Muscle of leg (tissue), 16 donors: ENCODE results near the gene OTUB1. TPM values are rescaled to one million over a fixed set of nuclear protein-coding genes. Genes with fewer than 3 reads are reported as not detected.

Experiments used
- DNase-seq: peaks from one replicate; pipeline ENCODE4 v3.0.0; 2013
- H3K27ac ChIP-seq: one replicate; pipeline ENCODE4 v1.5.1; 2013; ENCODE audit warnings: mild to moderate bottlenecking, low read length, control low read depth
- H3K27me3 ChIP-seq: one replicate; pipeline ENCODE4 v1.6.1; 2013; ENCODE audit warnings: low read length; ENCODE audit not compliant: control insufficient read depth, insufficient read depth
- H3K36me3 ChIP-seq: one replicate; pipeline ENCODE4 v1.6.1; 2013; ENCODE audit warnings: low read length; ENCODE audit not compliant: control insufficient read depth, insufficient read depth
- H3K4me1 ChIP-seq: one replicate; pipeline ENCODE4 v1.6.1; 2013; ENCODE audit warnings: low read length; ENCODE audit not compliant: control insufficient read depth, insufficient read depth
- H3K4me3 ChIP-seq: one replicate; pipeline ENCODE4 v1.5.1; 2013; ENCODE audit warnings: low read length, control low read depth
- H3K9me3 ChIP-seq: replicated peaks from 2 replicates; pipeline ENCODE4 v1.6.1; 2013; ENCODE audit warnings: low read depth, low read length; ENCODE audit not compliant: control insufficient read depth
- WGBS: methylation state at CpG from one replicate; pipeline ENCODE4 v1.1.5; 2013; ENCODE audit warnings: missing lambda C conversion rate; ENCODE audit not compliant: insufficient coverage; 5-methylcytosine and 5-hydroxymethylcytosine counted together
- long read RNA-seq, 11 donors: transcript quantifications; one replicate each; lab custom pipeline, GENCODE V29; 2026
- polyA plus RNA-seq, 8 donors: library from polyadenylated mRNA; unstranded; fragments of 120-200 nt; gene quantifications; one replicate each; pipeline versions ENCODE4 v1.2.1 to v1.2.3, GENCODE V29; 2013; ENCODE audit warnings: inconsistent platforms in 1 of 8, low replicate concordance in 1 of 8; ENCODE audit not compliant: insufficient read length in 8 of 8, insufficient read depth in 1 of 8
- total RNA-seq: library from RNA; stranded (reverse); fragments of 120-200 nt; gene quantifications from one replicate; pipeline ENCODE4 v1.2.4, GENCODE V29; 2013

OTUB1 gene, protein sequence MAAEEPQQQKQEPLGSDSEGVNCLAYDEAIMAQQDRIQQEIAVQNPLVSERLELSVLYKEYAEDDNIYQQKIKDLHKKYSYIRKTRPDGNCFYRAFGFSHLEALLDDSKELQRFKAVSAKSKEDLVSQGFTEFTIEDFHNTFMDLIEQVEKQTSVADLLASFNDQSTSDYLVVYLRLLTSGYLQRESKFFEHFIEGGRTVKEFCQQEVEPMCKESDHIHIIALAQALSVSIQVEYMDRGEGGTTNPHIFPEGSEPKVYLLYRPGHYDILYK
- total RNA-seq (19.9 TPM), polyA plus RNA-seq (10 to 100 TPM; 50.4 to 61.9 (median 54.9) TPM)
- long read RNA-seq, donor 1, transcript OTUB1-209 (7 exons, 1,729 nt): major isoform, 10 of 10 reads
- long read RNA-seq, donor 1, partial matches to known transcripts: 0 of 10 reads
- long read RNA-seq, donor 1, other reads (novel, unspliced or antisense): 0 of 10 reads
- long read RNA-seq, donor 2, partial matches to known transcripts: 0 of 3 reads
- long read RNA-seq, donor 2, other reads (novel, unspliced or antisense): 0 of 3 reads
- long read RNA-seq, donor 3, transcript OTUB1-209 (7 exons, 1,729 nt): major isoform, 37 of 43 reads
- long read RNA-seq, donor 3, transcript OTUB1-201 (6 exons, 2,493 nt): minor isoform, 6 of 43 reads
- long read RNA-seq, donor 3, partial matches to known transcripts: 0 of 43 reads
- long read RNA-seq, donor 3, other reads (novel, unspliced or antisense): 0 of 43 reads
- long read RNA-seq, donor 4, transcript OTUB1-209 (7 exons, 1,729 nt): major isoform, 23 of 25 reads
- long read RNA-seq, donor 4, partial matches to known transcripts: 0 of 25 reads
- long read RNA-seq, donor 4, other reads (novel, unspliced or antisense): 0 of 25 reads
- long read RNA-seq, donor 5, transcript OTUB1-209 (7 exons, 1,729 nt): major isoform, 68 of 81 reads
- long read RNA-seq, donor 5, transcript OTUB1-201 (6 exons, 2,493 nt): minor isoform, 12 of 81 reads
- long read RNA-seq, donor 5, partial matches to known transcripts: 0 of 81 reads
- long read RNA-seq, donor 5, other reads (novel, unspliced or antisense): 0 of 81 reads
- long read RNA-seq, donor 6, transcript OTUB1-209 (7 exons, 1,729 nt): major isoform, 51 of 59 reads
- long read RNA-seq, donor 6, transcript OTUB1-201 (6 exons, 2,493 nt): minor isoform, 8 of 59 reads
- long read RNA-seq, donor 6, partial matches to known transcripts: 0 of 59 reads
- long read RNA-seq, donor 6, other reads (novel, unspliced or antisense): 0 of 59 reads
- long read RNA-seq, donor 7, transcript OTUB1-209 (7 exons, 1,729 nt): major isoform, 59 of 78 reads
- long read RNA-seq, donor 7, transcript OTUB1-201 (6 exons, 2,493 nt): minor isoform, 5 of 78 reads
- long read RNA-seq, donor 7, partial matches to known transcripts: 14 of 78 reads
- long read RNA-seq, donor 7, other reads (novel, unspliced or antisense): 0 of 78 reads
- long read RNA-seq, donor 8, transcript OTUB1-209 (7 exons, 1,729 nt): major isoform, 33 of 43 reads
- long read RNA-seq, donor 8, partial matches to known transcripts: 8 of 43 reads
- long read RNA-seq, donor 8, other reads (novel, unspliced or antisense): 0 of 43 reads
- long read RNA-seq, donor 9, transcript OTUB1-209 (7 exons, 1,729 nt): major isoform, 27 of 29 reads
- long read RNA-seq, donor 9, partial matches to known transcripts: 0 of 29 reads
- long read RNA-seq, donor 9, other reads (novel, unspliced or antisense): 0 of 29 reads
- long read RNA-seq, donor 10, transcript OTUB1-209 (7 exons, 1,729 nt): major isoform, 50 of 55 reads
- long read RNA-seq, donor 10, transcript OTUB1-201 (6 exons, 2,493 nt): minor isoform, 5 of 55 reads
- long read RNA-seq, donor 10, partial matches to known transcripts: 0 of 55 reads
- long read RNA-seq, donor 10, other reads (novel, unspliced or antisense): 0 of 55 reads
- long read RNA-seq, donor 11, transcript OTUB1-209 (7 exons, 1,729 nt): major isoform, 23 of 26 reads
- long read RNA-seq, donor 11, partial matches to known transcripts: 0 of 26 reads
- long read RNA-seq, donor 11, other reads (novel, unspliced or antisense): 0 of 26 reads

DNA sequence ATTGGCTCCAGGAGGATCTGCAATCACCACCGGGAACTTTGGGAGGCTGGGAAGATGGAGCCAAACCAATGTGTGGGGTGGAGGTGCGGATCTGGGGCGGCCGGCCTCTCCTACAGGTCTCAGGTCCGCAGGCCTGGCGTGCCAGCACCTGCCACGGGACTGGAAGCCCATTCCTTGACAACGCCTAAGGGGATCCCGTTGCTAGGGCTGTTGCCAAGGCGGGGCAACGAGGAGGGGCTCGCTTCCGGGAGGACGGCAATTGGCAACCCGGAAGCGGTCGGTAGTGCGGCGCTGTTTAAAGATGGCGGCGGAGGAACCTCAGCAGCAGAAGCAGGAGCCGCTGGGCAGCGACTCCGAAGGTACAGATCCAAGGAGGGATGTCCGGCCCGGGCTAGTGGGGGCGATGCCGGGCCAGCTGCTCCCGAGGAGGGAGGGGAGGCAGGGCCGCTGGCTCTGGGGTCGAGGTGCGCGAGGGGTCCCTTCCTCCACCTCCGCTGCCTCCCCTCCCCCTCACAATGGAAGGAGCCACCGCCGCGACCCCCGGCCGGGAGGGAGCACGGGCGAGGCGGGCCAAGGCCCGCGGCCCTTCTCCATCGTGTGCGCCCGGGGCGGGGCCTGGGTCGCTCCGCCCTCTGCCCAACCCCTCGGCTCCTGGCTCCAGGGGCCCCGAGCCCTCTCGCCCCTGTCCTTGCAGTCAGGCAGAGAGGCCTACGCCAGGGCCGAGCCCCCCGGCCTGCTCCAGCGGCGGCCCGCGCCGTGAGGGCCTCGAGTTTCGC is at the start of gene OTUB1:
TSS of gene OTUB1 (plus strand) at position 283 of the 776 bp plus-strand sequence. CDS start at position 302, 19 bp downstream.
- under 1% methylated on average over 54 of the region's 63 CpGs for WGBS
- Histone ChIP-seq H3K4me1 (peaks cover 21% of the 10 kb centered on the region), H3K36me3 (peaks cover 30% of the 10 kb centered on the region), H3K4me3 (peak within 1 kb of the TSS; percentile 74), H3K27ac (peak within 1 kb of the TSS; percentile 91), H3K27me3 (no peaks in the 10 kb centered on the region), H3K9me3 (no peaks in the 10 kb centered on the region)
- DNase-seq: peak; percentile 95

DNA sequence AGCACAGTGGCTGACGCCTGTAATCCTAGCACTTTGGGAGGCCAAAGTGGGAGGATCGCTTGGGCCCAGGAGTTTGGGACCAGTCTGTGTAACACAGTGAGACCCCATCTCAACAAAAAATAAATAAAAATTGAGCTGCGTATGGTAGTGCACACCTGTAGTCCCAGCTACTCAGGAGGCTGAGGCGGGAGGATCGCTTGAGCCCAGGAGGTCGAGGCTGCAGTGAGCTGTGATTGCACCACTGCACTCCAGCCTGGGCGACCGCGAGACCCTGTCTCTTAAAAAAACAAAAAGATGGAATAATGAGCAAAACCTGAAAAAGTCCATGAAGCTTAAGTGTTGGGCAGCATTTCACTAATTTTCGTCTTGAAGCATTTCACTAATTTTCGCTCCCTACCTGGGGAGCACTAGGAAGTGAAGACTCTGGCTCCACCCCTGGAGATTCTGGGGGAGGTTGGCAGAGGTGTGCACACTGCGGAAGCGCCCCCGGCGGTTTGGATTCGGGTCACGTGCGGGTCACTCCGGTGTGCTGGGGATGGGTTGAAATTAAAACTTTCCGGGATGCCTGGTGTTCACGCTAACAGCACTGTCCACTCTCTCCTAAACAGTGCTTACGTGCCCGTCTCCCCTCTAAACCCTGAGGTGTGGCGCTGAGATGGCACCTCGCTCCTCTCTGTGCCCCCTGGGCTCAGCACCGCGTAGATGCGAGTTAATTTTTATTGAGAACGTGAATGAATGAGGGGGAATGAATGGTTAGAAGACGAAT is 48.3 kb upstream of the OTUB1 start:
- H3K4me3 ChIP-seq: peak overlapping the region; percentile 84
- H3K27ac ChIP-seq: peak overlapping the region; percentile 65
- no peaks in the 10 kb centered on the region for H3K27me3 ChIP-seq
- H3K9me3 ChIP-seq: no peaks in the 10 kb centered on the region
- no peak for DNase-seq
- peaks cover 11% of the 10 kb centered on the region for H3K36me3 ChIP-seq
- 21% methylated on average over 18 of the region's 30 CpGs for WGBS
- H3K4me1 ChIP-seq: peaks cover 15% of the 10 kb centered on the region

DNA sequence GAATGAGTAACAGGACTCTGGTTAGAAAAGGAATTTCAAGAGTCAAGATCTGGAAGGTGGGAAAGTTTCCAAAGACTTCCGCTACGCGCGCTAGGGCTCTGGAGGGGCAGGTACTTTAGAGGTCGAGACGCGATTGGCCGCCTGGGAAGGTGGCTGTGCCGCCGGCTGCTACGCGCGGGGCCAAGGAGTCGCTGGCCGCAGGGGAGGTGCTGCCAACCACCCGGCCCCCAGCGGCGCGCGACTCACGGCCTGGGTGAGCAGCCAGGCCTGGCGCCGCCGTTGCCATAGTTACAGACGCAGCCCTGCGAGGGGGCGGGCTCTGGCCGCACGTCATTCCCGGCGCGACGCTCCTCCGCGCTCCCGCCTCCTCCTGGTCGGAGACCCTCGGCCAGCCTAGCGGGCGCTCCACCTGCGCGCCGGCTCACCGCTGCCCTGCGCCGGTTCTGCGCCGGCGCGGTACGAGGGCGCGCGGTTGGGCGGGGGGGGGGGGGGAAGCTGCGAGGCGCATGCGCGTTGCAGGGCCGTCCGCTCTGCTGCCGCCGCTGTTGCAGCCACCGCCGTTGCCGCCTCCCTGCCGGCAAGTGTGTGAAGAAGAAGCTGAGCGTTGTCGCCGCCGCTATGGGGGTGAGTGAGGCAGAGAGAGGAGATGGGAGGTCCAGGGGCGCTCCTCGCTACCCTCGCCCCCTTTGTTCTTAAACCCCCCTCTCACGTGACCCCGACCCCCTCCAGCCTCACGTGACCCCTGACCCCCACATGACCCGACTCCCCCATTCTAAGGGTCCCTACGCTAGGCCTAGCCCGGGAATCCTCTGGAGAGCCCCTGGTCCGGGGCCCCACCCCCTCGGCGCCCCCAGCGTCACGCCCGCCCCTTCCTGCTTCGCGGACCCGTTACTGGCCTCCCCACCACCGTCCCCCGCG is 47.5 kb upstream of the OTUB1 start, which contains the start of gene NAA40:
TSS of gene NAA40 (plus strand) at position 524 of the 918 bp plus-strand sequence. CDS start at position 619, 95 bp downstream.
- peaks cover 11% of the 10 kb centered on the region for H3K36me3 ChIP-seq
- WGBS: under 1% methylated on average over 61 of the region's 92 CpGs
- H3K27ac ChIP-seq: peak within 1 kb of the TSS; percentile 72
- H3K27me3 ChIP-seq: no peaks in the 10 kb centered on the region
- peaks cover 16% of the 10 kb centered on the region for H3K4me1 ChIP-seq
- peak within 1 kb of the TSS; percentile 84 for H3K4me3 ChIP-seq
- peak; percentile 95 for DNase-seq
- H3K9me3 ChIP-seq: no peaks in the 10 kb centered on the region

DNA sequence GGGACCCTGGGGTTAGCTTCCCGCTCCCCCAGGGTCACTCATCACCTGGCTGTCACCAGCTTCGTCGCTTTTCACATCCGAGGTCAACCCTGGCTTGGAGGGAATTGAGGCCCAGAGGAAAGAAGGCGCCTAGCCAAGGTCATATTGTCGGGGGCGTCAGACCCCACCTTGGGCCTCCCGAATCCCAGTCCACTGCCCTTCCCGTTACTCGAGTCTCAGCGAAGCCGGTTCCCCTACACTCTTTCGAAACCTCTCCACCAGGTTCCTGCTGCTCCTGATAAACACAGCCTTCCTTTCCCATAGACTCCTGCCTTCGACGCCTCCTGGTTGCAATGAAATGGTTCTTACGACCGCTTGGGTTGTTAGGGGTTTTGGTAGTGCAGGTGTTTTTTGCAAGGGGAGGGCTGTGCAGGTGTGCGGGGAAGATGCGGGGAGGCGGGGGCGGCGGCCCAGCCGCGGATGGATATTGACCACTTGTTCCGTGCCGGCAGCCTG is 46.8 kb upstream of the OTUB1 start:
- 0% methylated on average over 12 of the region's 26 CpGs for WGBS
- Histone ChIP-seq H3K27me3 (no peaks in the 10 kb centered on the region), H3K4me1 (peaks cover 23% of the 10 kb centered on the region), H3K9me3 (no peaks in the 10 kb centered on the region), H3K27ac (peak overlapping the region; percentile 72), H3K36me3 (peaks cover 11% of the 10 kb centered on the region), H3K4me3 (peak overlapping the region; percentile 84)
- DNase-seq: peak; percentile 39

DNA sequence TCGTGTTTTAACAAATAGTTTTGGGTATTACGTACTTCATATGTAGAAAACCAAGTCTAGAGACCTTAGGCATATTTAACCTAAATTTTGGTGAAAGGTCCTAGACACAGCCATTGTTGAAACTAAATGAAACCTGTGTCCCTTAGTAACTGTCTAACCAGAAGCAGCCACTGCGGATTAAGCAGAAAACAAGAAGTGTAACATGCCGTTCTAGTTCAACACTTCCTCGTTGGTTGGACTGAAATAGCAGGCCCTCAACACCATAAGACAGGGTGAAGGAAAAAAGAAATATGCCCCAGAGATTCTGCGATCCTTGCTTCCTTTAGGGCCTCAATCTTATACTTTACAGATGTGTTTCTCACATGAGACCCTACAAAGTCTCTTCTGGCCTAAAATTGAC is 45.5 kb upstream of the OTUB1 start:
- Histone ChIP-seq H3K27me3 (no peaks in the 10 kb centered on the region), H3K4me1 (peaks cover 36% of the 10 kb centered on the region), H3K36me3 (peaks cover 11% of the 10 kb centered on the region), H3K4me3 (no peak overlapping the region), H3K9me3 (no peaks in the 10 kb centered on the region), H3K27ac (no peak overlapping the region)
- WGBS: 80% methylated on average over 1 of the region's 6 CpGs
- no peak for DNase-seq

DNA sequence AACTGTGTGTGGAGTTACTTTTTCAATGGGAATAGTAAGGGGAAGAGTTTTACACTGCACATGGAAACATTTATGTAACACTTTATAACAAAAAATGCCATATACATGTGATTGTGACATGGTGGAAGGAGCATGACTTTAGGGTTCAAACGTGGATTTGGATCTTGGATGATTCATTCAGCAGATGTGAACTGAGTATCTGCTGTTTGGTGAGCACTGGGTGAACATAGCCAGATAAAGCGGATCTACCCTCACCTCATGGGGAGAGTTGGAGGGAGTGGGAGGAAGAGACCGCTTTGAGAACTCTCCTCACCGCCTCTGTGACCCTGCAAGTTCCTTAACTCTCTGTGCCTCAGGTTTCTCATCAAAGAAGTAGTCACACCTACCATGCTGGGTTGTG is 44.3 kb upstream of the OTUB1 start:
- Histone ChIP-seq H3K4me3 (no peak overlapping the region), H3K27ac (no peak overlapping the region), H3K4me1 (peaks cover 39% of the 10 kb centered on the region), H3K36me3 (peaks cover 21% of the 10 kb centered on the region), H3K27me3 (no peaks in the 10 kb centered on the region), H3K9me3 (no peaks in the 10 kb centered on the region)
- no peak for DNase-seq
- WGBS: no CpG with 5 or more reads among the region's 4 CpGs

DNA sequence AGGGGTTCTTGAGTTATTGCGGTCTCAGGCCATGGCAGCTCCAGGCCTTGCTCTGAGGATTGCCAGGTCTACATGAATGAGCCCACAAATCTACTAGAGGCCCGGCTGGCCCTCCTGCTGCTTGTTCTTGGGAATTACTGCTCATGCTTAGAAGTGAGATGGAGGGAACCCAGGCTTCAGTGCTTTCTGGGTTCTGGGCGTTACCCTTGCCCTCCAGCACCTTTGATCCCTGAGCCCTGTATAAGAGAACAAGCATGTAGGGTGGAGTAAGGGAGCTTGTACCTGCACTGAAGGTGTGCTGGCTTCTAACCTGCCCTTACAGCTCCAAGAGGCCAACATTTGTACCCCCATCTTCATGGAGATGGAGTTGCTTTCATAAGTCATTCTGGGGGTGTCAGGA is 43.4 kb upstream of the OTUB1 start:
- WGBS: no CpG with 5 or more reads among the region's 3 CpGs
- no peak overlapping the region for H3K27ac ChIP-seq
- H3K4me3 ChIP-seq: no peak overlapping the region
- H3K27me3 ChIP-seq: no peaks in the 10 kb centered on the region
- DNase-seq: no peak
- H3K9me3 ChIP-seq: no peaks in the 10 kb centered on the region
- peaks cover 39% of the 10 kb centered on the region for H3K4me1 ChIP-seq
- peaks cover 26% of the 10 kb centered on the region for H3K36me3 ChIP-seq
